Cortex of kidney (tissue), 1 donor: ENCODE results near the gene CHST13.
"Not testable (repeated sequence)": the region's sequence is repeated elsewhere in the genome, so short reads cannot be mapped to it uniquely, and the experiment has no call there.

ENCODE experiments used
- DNase-seq: peaks from one replicate; lab custom pipeline; 2025; lab: John Stamatoyannopoulos, UW

The CHST13 gene

DNA sequence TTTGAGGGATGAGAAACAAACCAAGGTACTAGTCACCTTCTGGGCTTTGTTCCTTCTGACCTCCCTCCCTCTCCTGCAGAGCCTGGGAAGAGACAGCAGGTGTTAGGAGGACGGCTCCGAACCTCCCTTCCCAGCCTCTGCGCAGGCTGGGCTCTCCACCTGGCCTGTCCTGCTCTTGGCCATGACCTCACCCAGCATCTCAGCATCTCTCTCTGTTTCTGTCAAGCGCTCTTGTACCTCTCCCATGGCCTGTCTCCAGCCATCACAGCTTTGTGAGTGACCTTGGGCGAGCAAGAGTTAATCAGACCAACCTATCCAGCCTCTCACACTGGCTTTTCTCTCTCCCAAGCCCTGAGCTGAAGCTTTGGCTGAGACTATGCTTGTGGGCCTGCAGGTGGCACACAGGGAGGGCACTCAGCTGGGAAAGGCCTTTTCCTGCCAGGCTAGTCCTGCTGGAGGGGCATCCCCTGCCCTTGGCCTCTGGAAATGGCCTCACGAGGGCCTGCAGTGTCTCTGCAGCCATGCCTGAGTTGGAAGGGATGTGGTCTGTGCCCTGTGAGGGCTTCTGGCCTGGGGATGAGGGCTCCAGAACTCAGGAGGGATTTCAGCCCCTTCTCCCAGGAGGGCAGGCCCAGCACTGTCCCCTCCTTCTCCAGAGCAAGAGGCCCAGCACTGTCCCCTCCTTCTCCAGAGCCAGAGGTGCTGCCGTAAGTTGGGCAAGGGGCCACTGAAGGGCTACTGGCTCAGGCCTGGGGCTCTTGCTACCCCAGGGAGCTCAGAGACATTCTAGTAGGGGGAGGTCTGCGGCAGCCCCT, 2.1 kb downstream of the CHST13 start:
- no peak for DNase-seq

DNA sequence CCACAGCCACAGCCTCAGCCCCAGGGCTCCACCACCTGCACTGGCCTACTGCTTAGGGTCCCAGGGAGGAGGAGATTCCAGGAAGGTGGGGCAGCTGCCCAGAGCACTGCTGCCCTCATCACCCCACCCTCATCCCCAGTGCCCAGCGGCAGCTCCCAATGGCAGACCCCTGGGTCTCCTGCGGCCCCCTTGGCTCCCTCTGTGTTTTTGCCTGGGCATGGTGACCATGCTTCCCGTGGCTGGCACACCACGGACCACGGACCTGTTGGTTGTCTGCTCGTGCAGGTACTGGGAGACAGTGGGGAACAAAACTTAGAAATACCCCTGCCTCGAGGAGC, 2.7 kb downstream of the CHST13 start:
- no peak for DNase-seq

DNA sequence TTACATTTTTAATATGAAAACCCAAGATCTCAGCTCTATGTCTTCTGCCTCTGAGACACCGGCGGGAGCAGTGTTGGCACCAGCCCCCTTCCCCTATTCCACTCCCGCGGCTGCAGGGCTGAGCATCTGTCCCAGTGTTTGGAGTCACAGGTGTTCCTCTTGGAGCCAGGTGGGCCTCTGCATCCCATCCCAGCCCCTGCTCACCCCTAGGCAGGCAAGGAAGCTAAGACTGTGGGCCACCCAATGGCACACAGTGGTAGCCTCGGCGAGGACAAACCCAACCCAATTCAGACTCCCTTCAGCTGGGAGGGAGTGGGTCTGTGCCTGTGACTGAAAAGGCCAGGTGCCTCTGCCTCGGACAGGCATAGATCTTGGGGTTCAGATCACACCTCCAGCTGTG, 3.1 kb downstream of the CHST13 start:
- no peak for DNase-seq

DNA sequence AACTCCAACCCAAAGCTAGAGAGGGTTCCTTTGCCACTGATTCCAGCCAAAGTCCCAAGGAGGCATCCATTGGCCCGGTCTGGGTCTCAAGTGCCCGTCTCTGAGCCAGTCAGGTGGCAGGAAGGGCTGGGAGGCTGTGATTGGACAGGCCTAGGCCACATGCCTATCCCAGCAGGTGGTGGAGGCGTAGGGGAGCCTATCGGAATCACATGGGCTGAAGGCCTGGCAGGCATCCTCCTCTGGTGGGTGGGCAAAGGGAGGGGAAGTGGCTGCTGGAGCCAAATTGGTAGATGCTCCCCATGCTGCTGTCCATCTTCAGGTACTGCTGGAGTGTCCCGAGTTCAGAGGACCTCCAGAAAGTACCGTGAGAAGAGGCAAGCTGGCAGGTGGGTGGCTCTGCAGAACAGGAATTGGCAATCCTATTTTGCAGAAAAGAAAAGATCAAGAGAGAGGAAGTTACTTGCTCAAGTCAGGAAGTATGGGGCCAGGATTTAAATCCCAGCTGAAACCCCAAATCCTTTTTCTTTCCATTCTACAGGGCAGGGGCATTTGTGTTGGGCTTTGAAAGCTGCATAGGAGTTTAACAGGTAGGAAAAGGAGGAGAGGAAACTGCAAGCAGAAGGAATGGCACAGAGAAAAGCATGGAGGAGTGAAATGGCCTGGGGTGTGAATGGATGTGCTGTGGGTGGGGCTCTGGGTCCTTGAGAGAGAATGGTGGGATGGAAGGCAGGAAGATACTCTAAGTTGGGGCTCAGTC, 3.7 kb downstream of the CHST13 start:
- DNase-seq, result no peak

DNA sequence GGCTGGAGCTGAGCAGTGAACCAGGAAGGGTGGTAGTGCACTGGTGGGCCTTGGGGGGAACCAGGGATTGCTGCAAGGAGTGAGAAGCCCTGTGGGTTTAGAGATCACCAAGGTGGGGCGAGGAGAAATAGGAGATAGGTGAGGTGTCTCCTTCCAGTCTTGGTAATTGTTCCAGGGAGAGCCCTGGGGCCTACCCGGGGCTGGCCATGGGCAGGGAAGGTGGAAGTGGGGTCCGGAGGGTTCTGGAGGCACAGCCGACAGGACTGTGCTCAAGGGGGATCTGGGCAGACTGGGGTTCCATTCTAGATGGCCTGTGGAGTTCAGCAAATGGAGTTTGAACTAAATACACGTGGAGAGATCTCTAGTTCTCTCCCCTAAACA, 4.5 kb downstream of the CHST13 start:
- DNase-seq, result no peak

DNA sequence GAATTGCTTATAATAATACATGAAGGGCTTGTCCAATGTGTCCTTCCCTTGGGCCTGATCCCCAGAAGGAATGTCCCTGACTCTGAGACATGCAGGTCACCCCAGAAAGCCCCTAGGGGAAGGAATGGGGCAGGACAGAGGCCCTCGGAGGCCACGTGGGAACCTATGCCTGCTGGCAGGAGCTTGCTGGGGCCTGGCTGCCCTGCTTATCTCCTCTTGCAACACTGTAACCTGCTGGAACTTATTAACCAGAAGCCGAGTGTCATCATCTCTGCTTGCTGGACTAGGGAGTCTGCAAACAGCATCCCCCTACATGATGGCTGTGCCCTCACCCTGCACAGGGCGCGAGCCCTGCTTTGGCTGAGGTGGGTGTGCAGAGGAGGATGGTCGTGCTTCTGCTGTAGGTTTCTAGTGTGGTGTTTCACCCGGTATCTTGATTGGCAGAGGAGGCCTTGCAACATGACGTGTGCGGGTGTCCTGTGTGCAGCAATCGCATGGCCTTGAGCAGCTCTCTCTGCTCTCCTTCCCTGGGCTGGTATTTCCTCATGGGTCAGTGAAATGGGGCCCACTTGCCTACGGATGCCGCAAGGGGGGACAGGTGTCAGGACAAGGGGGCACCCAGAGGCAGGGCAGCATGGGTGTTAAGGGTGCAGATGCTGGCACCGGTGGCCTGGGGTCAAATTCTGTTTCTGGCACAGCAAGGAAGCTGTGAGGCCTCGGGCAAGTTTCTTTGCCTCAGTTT, 5.0 kb downstream of the CHST13 start:
- DNase-seq, result no peak

DNA sequence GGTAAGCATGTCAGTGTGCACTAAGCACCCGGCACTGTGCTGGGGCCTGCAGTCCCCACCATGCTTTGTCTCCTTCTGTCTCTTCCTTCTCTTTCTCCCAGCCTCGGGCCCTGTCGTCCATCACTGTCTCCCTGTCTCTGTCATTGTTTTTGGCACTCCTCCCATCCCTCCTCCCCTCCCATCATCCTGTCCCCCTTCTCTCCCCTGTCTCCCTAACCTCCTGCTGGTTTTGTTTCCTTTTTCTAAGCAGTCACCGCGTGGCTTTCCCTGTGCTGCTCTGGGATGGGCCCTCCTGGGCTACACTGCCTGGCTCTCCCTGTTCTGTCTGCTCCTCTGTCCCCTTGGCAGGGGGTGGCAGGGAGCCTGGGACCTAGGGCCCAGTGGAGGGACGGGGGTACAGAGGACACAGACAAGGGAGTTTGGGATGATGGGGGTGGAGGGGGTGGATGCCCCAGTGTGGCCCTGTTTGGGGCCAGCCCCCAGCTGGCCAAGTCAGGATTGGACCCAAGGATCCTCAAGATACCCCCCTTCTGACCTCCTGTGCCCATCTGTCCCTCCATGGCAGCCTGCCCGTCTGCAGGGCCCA, 5.7 kb downstream of the CHST13 start:
- no peak for DNase-seq

DNA sequence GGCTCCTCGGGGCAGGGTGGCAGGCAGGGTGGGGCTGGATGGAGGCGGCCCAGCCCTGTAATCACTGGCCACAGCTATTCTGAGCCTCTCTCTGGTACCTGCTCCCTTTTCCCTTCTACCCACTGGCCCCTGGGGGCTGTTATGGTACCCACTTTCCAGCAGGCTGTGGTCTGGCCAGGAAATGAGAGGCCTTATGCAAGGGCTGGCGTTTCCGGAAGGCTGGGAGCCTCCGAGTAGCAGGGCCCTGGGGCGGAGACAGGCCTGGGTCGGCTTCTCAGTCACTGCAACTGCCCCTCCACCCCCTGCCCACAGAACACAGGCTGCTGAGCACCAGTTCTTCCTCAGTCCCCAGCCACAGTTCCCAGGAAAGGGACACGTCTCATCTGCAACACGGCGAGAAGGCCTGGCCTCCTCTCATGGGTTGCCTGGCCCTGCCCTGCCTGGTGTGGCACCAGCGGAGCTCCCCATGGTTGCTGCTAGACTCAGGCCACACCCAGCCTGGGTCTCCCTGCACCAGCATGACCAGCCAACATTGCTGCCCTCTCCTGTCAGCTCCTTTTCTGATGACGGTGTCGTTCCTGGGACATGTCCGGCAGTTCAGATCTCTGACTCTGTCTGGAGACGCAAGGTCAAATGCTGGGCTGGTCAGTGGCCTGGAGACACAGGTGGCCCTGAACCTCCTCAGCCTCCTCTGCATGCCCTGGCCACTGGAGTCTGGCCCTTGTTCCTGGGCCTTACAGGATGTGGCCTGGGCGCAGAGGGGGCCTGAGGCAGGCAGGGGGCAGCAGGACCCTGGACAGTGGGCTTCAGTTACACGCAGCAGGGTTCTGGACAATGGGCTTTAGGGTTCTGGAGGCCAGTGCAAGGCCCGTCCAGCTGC, 6.5 kb downstream of the CHST13 start:
- DNase-seq, result no peak

DNA sequence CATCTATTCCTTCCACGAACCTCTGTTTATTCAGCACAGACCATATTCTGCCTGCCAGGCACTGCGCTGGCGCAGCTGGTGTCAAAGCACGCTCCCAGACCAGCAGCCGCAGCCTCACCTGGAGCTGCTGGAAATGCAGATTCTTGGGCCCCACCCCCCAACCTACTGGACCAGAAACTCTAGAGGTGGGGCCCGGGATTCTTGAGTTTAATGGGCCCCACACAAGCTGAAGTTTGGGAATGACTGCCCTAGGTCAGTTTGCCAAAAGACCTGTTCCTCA, 7.0 kb downstream of the CHST13 start:
- DNase-seq, result no peak

DNA sequence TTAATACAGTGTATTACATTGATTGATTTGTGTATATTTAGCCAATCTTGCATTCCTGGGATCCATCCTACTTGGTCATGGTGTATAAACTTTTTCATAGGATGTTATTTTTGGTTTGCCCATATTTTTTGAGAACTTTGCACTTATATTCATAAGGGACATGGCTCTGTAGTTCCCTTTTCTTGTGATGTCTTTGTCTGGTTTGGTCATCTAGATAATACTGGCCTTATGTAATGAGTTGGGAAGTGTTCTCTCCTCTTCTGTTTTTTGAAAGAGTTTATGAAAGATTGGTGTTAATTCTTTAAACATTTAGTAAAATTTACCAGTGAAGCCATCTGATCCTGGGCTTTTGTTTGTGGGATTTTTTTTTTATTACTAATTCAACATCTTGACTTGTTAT, 9.6 kb downstream of the CHST13 start:
- no peak for DNase-seq

DNA sequence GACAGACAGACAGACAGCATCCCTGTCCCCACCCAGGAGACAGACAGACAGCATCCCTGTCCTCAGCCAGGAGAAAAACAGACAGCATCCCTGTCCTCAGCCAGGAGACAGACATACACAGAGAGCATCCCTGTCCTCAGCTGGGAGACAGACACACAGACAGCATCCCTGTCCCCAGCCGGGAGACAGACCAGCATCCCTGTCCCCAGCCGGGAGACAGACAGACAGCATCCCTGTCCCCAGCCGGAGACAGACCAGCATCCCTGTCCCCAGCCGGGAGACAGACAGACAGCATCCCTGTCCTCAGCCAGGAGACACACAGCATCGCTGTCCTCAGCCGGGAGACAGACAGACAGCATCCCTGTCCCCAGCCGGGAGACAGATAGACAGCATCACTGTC, 10.8 kb downstream of the CHST13 start:
- not testable (repeated sequence) for DNase-seq

DNA sequence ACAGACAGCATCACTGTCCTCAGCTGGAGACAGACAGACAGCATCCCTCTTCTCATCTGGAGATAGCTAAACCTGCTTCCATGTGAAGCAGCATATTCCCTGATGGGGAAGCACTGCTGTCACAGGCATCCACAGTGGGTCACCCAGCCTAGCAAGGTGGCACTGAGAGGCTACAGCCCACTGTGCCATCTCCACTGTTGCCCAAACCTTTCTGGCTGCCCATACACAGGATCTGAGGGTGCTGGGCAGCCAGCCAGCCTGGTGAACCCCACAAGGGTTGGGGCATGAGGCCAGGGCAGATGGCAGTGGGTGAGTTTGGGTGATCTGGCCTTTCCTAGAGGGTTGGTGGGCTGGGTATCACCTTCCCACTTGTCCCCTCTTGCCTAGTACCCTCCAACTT, 11.7 kb downstream of the CHST13 start:
- DNase-seq, result no peak

DNA sequence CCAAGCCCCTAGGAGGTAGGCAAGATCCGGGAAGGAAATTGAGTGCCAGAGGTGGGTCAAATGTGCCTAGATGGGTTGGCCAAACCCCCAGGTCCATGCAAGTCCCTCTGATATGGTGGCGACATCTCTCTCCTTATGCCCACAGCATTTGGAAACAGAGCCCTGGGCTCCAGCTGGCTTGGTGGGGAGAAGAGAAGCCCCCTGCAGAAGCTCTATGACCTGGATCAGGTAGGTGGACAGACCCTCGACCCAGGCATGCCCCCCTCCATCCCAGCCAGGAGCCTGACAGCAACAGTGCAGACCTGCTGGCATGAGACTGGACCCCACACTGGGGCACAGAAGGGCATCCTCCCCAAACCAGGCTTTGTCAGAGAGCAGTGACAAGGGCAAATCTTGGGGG, 12.2 kb downstream of the CHST13 start:
- DNase-seq, result no peak

DNA sequence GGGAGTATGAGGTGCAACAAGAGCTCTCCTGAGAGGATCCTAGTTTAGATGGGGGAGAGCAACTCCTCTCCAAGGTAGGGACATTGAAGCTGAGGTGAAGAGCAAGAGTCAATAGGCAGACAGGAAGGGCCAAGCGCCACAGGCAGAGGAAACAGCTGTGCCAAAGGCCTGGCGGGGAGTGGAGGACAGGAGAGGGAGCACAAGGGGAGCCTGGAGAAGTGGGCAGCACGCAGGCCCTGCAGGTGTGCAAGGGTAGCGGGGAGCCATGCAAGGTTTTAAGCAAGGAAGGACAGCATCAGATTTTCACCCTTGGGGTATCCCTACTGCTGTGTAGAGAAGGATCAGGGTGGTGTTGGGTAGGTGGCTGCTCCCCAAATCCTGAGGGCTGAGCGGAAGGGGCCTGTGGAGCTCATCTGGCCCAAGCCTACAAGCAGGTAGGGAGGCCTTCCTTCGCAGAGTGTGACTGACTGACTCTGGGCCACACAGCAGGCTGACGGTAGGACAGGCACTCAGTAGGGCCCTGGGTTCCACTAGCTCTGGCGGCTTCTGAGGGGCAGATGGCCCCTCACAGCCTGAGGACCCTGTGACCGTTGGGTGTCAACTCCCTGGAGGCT, 13.3 kb downstream of the CHST13 start:
- no peak for DNase-seq

DNA sequence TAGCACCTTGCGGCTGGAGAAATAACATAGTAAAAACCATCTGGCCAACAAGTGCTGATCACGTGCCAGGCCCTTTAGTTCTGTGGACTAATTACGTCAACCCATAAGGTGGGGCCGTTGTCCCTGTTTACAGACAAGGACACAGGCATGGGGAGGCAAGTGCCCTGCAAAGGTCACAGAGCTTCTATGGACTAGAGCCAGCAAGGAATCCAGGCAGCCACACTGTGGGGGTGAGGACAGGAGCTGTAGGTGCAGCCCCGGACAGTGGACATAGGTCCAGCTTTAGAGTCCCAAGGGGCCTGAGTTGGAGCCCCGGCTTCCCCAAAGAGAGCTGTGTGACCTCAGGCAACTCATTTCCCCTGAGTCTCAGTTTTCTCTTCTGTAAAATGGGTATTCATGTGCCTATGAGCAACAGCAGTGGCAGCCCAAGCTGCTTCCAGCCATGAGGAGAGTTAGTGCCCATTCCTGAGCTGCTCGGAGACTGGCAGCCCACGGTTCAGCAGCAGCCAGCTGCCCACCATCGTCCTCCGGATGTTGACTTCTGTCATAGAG, 13.9 kb downstream of the CHST13 start:
- DNase-seq, result no peak

DNA sequence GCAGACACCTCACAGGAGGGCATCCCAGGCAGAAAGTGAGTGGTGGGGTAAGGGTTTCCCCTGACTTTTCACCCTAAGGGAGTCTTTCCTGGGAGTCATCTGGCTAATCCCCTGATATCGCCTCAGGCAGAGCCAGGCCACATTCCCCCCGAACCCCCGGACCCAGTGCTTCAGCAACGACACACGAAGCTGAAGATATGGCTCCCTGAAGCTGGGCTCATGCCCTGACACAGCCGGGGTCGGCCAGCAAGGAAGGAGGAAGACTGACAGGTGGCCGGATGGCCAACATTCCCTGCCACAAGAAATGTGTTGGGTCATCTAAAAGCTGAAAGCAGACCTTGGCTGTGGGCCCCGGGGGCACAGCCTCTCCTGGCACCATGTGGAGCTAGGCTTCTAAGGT, 14.4 kb downstream of the CHST13 start:
- DNase-seq, result no peak

DNA sequence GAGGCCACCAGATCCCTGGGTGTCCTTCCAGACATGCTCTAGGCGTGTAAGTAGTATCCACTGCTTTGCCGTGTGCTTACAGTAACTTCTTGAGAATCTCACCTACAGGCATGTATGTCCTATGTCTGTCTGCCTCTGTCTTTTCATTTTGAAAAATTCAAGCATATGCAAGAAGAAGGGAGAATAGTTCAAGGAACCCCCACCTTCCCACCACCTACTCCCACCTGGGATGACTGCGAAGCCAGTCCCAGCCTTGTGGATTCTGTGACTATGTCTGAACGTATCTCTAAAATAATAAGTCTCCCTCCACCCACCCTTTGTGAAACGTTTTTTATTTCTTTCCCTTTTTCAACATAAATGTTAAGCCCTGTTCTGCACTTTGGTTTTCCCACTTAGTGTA, 15.0 kb downstream of the CHST13 start:
- no peak for DNase-seq

DNA sequence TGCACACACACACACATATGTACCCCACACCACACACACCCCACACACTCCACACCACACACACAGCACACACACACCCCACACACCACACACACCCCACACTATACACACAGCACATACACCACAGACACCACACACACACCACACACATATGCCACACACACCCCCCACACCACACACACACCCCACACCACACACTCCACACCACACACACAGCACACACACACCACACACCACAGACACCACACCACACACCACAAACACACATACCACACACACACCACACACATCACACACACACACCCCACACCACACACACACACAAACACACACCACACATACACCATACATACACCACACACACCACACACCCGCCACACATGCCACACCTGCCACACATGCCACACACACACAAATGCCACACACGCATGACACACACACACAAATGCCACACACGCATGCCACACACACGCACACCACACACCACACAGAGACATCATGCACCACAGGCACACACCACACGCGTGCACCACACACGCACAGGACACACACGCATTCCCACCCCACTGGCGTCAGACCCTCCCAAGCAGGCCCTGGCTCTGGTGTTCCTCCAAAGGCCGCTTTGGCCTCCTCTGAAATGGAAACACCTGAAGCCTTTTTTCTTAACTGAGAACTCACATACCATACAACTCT, 15.7 kb downstream of the CHST13 start:
- no peak for DNase-seq

DNA sequence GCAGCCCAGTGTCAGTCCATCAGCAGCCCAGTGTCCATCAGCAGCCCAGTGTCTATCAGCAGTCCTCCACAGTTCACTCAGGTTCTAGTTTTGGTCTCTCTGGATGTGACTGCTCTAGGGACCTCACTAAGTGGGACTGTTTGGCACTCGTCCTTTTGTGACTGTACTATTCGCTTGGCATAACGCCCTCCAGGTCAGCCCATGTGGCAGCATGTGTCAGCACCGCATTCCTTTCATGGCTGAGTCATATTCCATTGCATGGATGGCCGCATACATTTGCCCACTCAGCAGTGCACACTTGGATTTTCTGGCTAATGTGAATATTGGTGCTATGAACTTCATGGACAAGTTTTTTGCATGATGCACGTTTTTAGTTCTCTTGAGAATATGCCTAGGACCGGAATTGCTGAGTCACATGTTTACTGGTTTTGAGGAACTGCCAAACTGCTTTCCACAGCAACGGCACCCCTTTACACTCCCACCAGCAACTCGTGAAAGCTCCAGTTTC, 16.4 kb downstream of the CHST13 start:
- DNase-seq, result no peak

DNA sequence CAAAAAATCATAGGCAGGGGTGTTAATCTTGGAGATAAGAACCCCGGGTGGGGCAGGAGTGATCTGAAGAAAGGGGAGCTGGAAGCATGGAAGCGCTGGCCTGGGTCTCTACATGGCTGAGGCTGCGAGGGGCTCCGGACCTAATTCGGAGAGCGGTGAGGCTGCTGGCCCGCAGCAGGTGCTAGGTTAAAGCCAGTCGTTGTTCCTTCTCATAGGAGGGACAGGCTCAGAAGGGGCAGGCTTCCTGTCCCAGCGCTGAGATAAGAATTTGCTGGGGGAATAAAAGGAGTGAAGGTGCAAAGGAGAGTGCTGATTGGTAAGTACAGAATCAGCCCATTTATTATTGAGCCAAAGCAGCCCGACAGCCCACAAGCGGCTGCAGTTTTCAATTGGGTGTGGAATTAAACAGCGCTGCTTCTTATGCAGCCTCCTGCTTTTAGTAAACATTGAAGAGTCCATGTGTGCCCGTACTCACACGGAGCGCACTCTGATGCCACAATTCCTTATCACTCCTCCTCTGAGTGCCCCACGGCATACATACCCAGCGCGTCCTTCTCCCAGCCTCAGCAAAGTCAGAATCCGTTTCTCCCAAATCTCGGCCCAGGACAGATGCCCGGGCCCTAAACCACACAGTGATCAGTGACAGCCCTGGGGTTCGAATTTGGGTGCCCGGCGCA, 17.1 kb downstream of the CHST13 start:
- no peak for DNase-seq
